Measurements from ENCODE around the gene YPEL3. TPM values are rescaled to one million over a fixed set of nuclear protein-coding genes. Genes with fewer than 3 reads are reported as not detected.

The YPEL3 gene
- total RNA-seq, 1 donor from 2014 or later: 113 TPM

GRCh38 chr16:30060346-30060745 lies 35.7 kb downstream of the YPEL3 start:
- Histone ChIP-seq H3K4me1 (peaks cover 11% of the 10 kb centered on the region), H3K9me3 (no peaks in the 10 kb centered on the region), H3K27ac (no peak overlapping the region), H3K4me3 (no peak overlapping the region), H3K27me3 (ENCODE audit: low read depth) (no peaks in the 10 kb centered on the region), H3K36me3 (no peaks in the 10 kb centered on the region)
- intact Hi-C loops (cut with DNase I): no loop called here
- ATAC-seq: no peak
- TF ChIP-seq, protein P1, sequence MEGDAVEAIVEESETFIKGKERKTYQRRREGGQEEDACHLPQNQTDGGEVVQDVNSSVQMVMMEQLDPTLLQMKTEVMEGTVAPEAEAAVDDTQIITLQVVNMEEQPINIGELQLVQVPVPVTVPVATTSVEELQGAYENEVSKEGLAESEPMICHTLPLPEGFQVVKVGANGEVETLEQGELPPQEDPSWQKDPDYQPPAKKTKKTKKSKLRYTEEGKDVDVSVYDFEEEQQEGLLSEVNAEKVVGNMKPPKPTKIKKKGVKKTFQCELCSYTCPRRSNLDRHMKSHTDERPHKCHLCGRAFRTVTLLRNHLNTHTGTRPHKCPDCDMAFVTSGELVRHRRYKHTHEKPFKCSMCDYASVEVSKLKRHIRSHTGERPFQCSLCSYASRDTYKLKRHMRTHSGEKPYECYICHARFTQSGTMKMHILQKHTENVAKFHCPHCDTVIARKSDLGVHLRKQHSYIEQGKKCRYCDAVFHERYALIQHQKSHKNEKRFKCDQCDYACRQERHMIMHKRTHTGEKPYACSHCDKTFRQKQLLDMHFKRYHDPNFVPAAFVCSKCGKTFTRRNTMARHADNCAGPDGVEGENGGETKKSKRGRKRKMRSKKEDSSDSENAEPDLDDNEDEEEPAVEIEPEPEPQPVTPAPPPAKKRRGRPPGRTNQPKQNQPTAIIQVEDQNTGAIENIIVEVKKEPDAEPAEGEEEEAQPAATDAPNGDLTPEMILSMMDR (IDR thresholded peaks at IDR 0.05): no peak
- no peak for DNase-seq

DNA sequence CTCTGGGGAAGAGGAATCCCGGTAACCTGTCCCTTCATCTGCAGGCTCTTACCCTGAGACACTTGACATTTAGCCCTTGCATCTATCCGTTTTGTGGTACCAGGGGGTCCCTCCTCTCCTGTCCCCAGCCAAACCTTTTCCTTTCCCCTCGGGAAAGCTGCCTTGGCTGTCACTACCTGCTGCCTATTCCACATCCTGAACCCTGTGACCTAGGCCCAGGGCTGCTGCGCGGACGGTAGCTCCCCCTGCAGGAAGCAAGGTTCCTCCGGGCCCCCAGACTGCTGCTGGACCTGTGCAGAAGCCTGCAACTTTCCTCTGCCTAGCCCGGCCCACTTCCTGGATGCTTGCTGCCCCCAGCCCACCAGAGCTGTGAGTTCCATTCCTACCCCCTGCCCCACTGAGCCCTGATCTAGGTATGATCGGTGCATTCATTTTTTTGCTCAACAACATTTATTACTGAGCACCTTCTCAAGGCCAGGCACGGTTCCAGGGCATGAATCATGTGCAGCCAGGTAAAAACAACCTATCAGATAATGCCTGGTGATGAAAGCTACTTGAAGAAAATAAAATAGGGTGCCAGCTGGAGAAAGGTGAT lies 41.0 kb downstream of the YPEL3 start:
- peak; percentile 56 for DNase-seq
- Histone ChIP-seq H3K36me3 (no peaks in the 10 kb centered on the region), H3K4me1 (peaks cover 15% of the 10 kb centered on the region), H3K4me3 (no peak overlapping the region), H3K9me3 (no peaks in the 10 kb centered on the region), H3K27ac (no peak overlapping the region), H3K27me3 (ENCODE audit: low read depth) (no peaks in the 10 kb centered on the region)
- peak; percentile 25 to 58 for ATAC-seq
- intact Hi-C loops (cut with DNase I): no loop called here
- TF ChIP-seq, protein P1 (IDR thresholded peaks at IDR 0.05): peak; percentile 43

- TF ChIP-seq, protein P1 (IDR thresholded peaks at IDR 0.05): no peak
- no peak overlapping the region for H3K27ac ChIP-seq
Observed at GRCh38 chr16:30054451-30054850, 41.6 kb downstream of the YPEL3 start.

DNA sequence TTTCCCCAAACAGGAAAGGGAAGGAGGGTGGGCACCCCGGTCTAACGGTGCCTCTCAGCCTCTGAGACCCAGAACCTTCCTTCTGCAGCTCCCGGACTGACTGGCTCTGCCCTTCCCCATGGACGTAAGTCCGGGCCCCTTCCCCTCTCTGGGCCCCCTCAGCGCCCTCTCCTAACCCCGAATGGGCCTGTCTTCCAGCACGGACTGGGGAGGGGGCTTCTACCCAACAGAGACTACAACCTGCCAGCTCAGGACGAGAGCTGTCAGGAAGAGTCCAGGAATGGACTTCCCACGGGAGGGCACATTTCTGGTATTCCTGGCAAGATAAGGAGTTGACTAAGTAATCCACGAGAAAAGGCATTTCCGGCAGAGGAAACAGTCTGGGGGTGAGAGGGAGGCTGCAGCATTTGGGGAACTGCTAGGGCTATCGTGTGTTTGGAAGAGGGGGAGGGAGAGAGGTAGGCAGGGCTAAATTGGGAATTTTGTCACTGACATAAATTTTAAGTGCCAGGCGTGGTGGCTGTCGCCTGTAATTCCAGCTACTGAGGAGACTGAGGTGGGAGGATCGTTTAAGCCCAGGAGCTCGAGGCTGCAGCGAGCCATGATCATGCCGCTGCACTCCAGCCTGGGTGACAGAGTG lies 42.5 kb downstream of the YPEL3 start:
- intact Hi-C loops (cut with DNase I): no loop called here
- Histone ChIP-seq H3K4me1 (peaks cover 15% of the 10 kb centered on the region), H3K27me3 (ENCODE audit: low read depth) (no peaks in the 10 kb centered on the region), H3K4me3 (peak overlapping the region; percentile 95), H3K27ac (peak overlapping the region; percentile 53), H3K36me3 (no peaks in the 10 kb centered on the region), H3K9me3 (no peaks in the 10 kb centered on the region)
- ATAC-seq (peak; percentile 27 to 31), DNase-seq (no peak)
- TF ChIP-seq, protein P1 (IDR thresholded peaks at IDR 0.05): no peak

More at GRCh38 chr16:30054451-30054850, 41.6 kb downstream of the YPEL3 start:
- H3K4me1 ChIP-seq: peaks cover 15% of the 10 kb centered on the region
- DNase-seq (no peak), ATAC-seq (no peak)
- no peaks in the 10 kb centered on the region for H3K9me3 ChIP-seq
- no peaks in the 10 kb centered on the region for H3K36me3 ChIP-seq
- no peaks in the 10 kb centered on the region for H3K27me3 ChIP-seq (ENCODE audit: low read depth)
- H3K4me3 ChIP-seq: no peak overlapping the region
- intact Hi-C loops (cut with DNase I): no loop called here

DNA sequence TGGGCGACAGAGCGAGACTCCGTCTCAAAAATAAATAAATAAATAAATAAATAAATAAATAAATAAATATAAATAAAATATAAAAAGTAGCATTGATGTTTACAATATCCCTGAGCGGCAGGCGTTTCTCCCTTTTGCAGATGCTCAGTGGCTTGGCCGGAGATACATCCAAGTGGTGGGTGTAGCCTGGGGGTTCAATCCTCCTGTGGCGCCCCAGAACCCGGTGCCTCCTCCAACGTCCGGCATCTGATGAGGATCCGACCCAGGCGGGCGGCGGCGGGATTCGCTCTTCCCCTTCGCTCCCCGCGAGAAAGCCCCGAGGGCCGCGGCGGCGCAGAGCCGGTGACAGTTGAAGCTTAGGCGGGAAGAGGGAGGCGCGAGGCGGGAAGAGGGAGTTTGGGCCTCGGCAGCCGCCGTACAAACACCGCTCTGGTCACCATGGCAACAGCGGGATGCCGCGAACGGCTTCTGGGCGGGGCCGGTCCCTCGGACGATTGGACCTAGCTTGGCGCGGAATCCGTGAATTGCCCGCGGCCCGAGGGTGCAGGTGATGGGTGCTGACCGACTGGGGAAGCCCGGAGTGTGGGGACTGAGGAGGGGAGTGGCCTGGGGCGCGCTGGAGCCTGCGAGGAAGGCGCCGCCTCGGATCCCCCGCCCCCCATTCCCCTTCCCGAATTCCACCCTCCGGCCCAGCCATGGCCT lies 43.2 kb downstream of the YPEL3 start:
- TF ChIP-seq, protein P1 (IDR thresholded peaks at IDR 0.05): no peak
- Histone ChIP-seq H3K4me3 (peak overlapping the region; percentile 95), H3K4me1 (peaks cover 15% of the 10 kb centered on the region), H3K9me3 (no peaks in the 10 kb centered on the region), H3K27me3 (ENCODE audit: low read depth) (no peaks in the 10 kb centered on the region), H3K27ac (peak overlapping the region; percentile 53), H3K36me3 (no peaks in the 10 kb centered on the region)
- ATAC-seq: peak; percentile 95 to 96
- intact Hi-C loops (cut with DNase I): no loop called here
- peak; percentile 97 for DNase-seq

Data from lower lobe of right lung (tissue), 2 donors.